NT2/D1 (cell line): ENCODE measurements around the gene RSPH6A.

Source experiments
- DNase-seq: peaks from one replicate; pipeline ENCODE4 v3.0.0-alpha.2; 2011; ENCODE audit warnings: low read depth, low spot score
- H3K27me3 ChIP-seq: 2 replicates; pipeline ENCODE4 v1.6.0; 2011; ENCODE audit warnings: mild to moderate bottlenecking; ENCODE audit not compliant: insufficient read length, insufficient read depth
- H3K36me3 ChIP-seq: 2 replicates; pipeline ENCODE4 v1.6.1; 2011; ENCODE audit warnings: mild to moderate bottlenecking, low read length, mixed read lengths; ENCODE audit not compliant: insufficient read depth, insufficient read length
- H3K4me1 ChIP-seq: 2 replicates; pipeline ENCODE4 v1.5.1; 2011; ENCODE audit not compliant: insufficient read depth, insufficient read length
- H3K4me3 ChIP-seq: 2 replicates; pipeline ENCODE4 v1.5.1; 2011; ENCODE audit warnings: low read depth; ENCODE audit not compliant: insufficient read length
- H3K9ac ChIP-seq: 2 replicates; pipeline ENCODE4 v1.6.0; 2011; ENCODE audit warnings: low read depth; ENCODE audit not compliant: insufficient read length
- H3K9me3 ChIP-seq: 2 replicates; pipeline ENCODE4 v1.5.1; 2011; ENCODE audit warnings: mild to moderate bottlenecking, low read length; ENCODE audit not compliant: insufficient read depth
- SUZ12 ChIP-seq: IDR thresholded peaks from 2 replicates; pipeline ENCODE4 v1.6.1; 2011; ENCODE audit not compliant: insufficient read length, insufficient read depth; ENCODE audit errors: extremely low read depth
- YY1 ChIP-seq: IDR thresholded peaks from 2 replicates; pipeline ENCODE4 v1.6.1; 2011; ENCODE audit not compliant: insufficient read length, insufficient read depth
- ZNF274 ChIP-seq: IDR thresholded peaks from 2 replicates; pipeline ENCODE4 v1.6.1; 2011; ENCODE audit warnings: mild to moderate bottlenecking, low read depth, low read length

Gene RSPH6A

GRCh38 chr19:45819769-45820168, 4.7 kb upstream of the RSPH6A start:
- DNase-seq, result no peak
- no peaks in the 10 kb centered on the region for H3K27me3 ChIP-seq
- H3K9me3 ChIP-seq, result no peaks in the 10 kb centered on the region
- no peak overlapping the region for H3K4me3 ChIP-seq
- TF ChIP-seq YY1 (no peak), ZNF274 (no peak), SUZ12 (no peak)
- no peak overlapping the region for H3K9ac ChIP-seq
- H3K36me3 ChIP-seq, result peaks cover 48% of the 10 kb centered on the region
- peaks cover 24% of the 10 kb centered on the region for H3K4me1 ChIP-seq

GRCh38 chr19:45817725-45818301, 2.7 kb upstream of the RSPH6A start:
- no peak for DNase-seq
- H3K9ac ChIP-seq, result peak overlapping the region; percentile 64
- no peaks in the 10 kb centered on the region for H3K9me3 ChIP-seq
- TF ChIP-seq SUZ12, result no peak
- no peak for TF ChIP-seq ZNF274
- TF ChIP-seq YY1, result no peak
- H3K36me3 ChIP-seq, result peaks cover 29% of the 10 kb centered on the region
- no peak overlapping the region for H3K4me3 ChIP-seq
- H3K27me3 ChIP-seq, result no peaks in the 10 kb centered on the region
- H3K4me1 ChIP-seq, result peaks cover 23% of the 10 kb centered on the region

- H3K9me3 ChIP-seq, result no peaks in the 10 kb centered on the region
- no peaks in the 10 kb centered on the region for H3K27me3 ChIP-seq
- H3K4me1 ChIP-seq, result peaks cover 22% of the 10 kb centered on the region
- DNase-seq, result peak; percentile 92
- peaks cover 26% of the 10 kb centered on the region for H3K36me3 ChIP-seq
- TF ChIP-seq YY1 (no peak), ZNF274 (no peak), SUZ12 (no peak)
- H3K9ac ChIP-seq, result peak overlapping the region; percentile 90
- H3K4me3 ChIP-seq, result peak overlapping the region; percentile 61
Observed at GRCh38 chr19:45817010-45817724, 2.1 kb upstream of the RSPH6A start.

GRCh38 chr19:45816236-45817009, 1.3 kb upstream of the RSPH6A start:
- peaks cover 19% of the 10 kb centered on the region for H3K4me1 ChIP-seq
- peak overlapping the region; percentile 90 for H3K9ac ChIP-seq
- H3K9me3 ChIP-seq, result no peaks in the 10 kb centered on the region
- no peak for TF ChIP-seq SUZ12
- TF ChIP-seq YY1, result no peak
- no peak for TF ChIP-seq ZNF274
- no peak for DNase-seq
- peak overlapping the region; percentile 61 for H3K4me3 ChIP-seq
- H3K36me3 ChIP-seq, result peaks cover 22% of the 10 kb centered on the region
- no peaks in the 10 kb centered on the region for H3K27me3 ChIP-seq

- Histone ChIP-seq H3K27me3 (no peaks in the 10 kb centered on the region), H3K4me1 (peaks cover 18% of the 10 kb centered on the region), H3K4me3 (peak overlapping the region; percentile 61), H3K9ac (peak overlapping the region; percentile 90), H3K9me3 (no peaks in the 10 kb centered on the region), H3K36me3 (peaks cover 15% of the 10 kb centered on the region)
- peak; percentile 54 for DNase-seq
- TF ChIP-seq SUZ12, result no peak
- no peak for TF ChIP-seq ZNF274
- no peak for TF ChIP-seq YY1
Observed at GRCh38 chr19:45815481-45816216, 541 bp upstream of the RSPH6A start.

- TF ChIP-seq YY1 (no peak), ZNF274 (no peak), SUZ12 (no peak)
- no peak for DNase-seq
- peak overlapping the region; percentile 79 for H3K9ac ChIP-seq
- H3K4me1 ChIP-seq, result peaks cover 13% of the 10 kb centered on the region
- peak overlapping the region; percentile 61 for H3K4me3 ChIP-seq
- H3K36me3 ChIP-seq, result peaks cover 1% of the 10 kb centered on the region
- H3K27me3 ChIP-seq, result no peaks in the 10 kb centered on the region
- no peaks in the 10 kb centered on the region for H3K9me3 ChIP-seq
Observed at GRCh38 chr19:45814166-45814780, 835 bp downstream of the RSPH6A start.
